Measurements from ENCODE around the gene BNIP3. TPM values are rescaled to one million over a fixed set of nuclear protein-coding genes. Genes with fewer than 3 reads are reported as not detected.
A peak's percentile ranks its signal among the peaks of the same experiment; 100 is the strongest.

BNIP3 gene
- total RNA-seq, 1 experiment from 2014 or later = 113 TPM

GRCh38 chr10:131998050-131998844 is 16.5 kb upstream of the BNIP3 start (continued):
- TF ChIP-seq FOXP4 (CRISPR knock-in tag; IDR thresholded peaks at IDR 0.05) (no peak), OVOL2 (CRISPR knock-in tag; IDR thresholded peaks at IDR 0.05; ENCODE audit: borderline replicate concordance) (no peak), ZNF512 (CRISPR knock-in tag; IDR thresholded peaks at IDR 0.05; ENCODE audit: borderline replicate concordance) (no peak), IRF2 (CRISPR knock-in tag; IDR thresholded peaks at IDR 0.05; ENCODE audit: borderline replicate concordance, low read depth) (no peak), GRHL2 (CRISPR knock-in tag; IDR thresholded peaks at IDR 0.05; ENCODE audit: insufficient replicate concordance, severe bottlenecking) (no peak), FOXP1 (CRISPR knock-in tag; IDR thresholded peaks at IDR 0.05; ENCODE audit: borderline replicate concordance) (no peak)

GRCh38 chr10:131997366-131998049 is 15.8 kb upstream of the BNIP3 start:
- ATAC-seq (peak; percentile 46), DNase-seq (ENCODE audit: low spot score) (peak; percentile 57)
- ChIA-PET POLR2A (interaction anchor here (1.4 kb wide), 1 partner anchor 9 kb away, joined by 3 read pairs; no protein-coding TSS in a partner anchor), CTCF (interaction anchor here (0.7 to 6.7 kb wide), 7 partner anchors 8 to 144 kb away, joined by 3 to 112 read pairs (median 3); no protein-coding TSS in a partner anchor)
- Mint-ChIP-seq H3K4me1 (peaks cover 60% of the 10 kb centered on the region), H3K9me3 (no peaks in the 10 kb centered on the region), H3K4me3 (no peak overlapping the region), H3K27ac (peak overlapping the region; percentile 95), H3K27me3 (ENCODE audit: low read depth) (no peaks in the 10 kb centered on the region), H3K36me3 (no peaks in the 10 kb centered on the region)
- TF ChIP-seq RORB (CRISPR knock-in tag; IDR thresholded peaks at IDR 0.05) (no peak), GABPB1 (CRISPR knock-in tag; IDR thresholded peaks at IDR 0.05) (peak; percentile 88)

GRCh38 chr10:131996466-131997365 is 15.0 kb upstream of the BNIP3 start:
- peak overlapping the region; percentile 43 for H3K27ac Mint-ChIP-seq
- CTCF ChIA-PET = interaction anchor here (0.7 to 1.6 kb wide), 5 partner anchors 16 to 543 kb away, joined by 3 to 9 read pairs (median 3); no protein-coding TSS in a partner anchor
- POLR2A ChIA-PET = interaction anchor here (1.4 kb wide), 1 partner anchor 10 kb away, joined by 3 read pairs; no protein-coding TSS in a partner anchor

More at GRCh38 chr10:131996466-131997365, 15.0 kb upstream of the BNIP3 start:
- H3K27me3 Mint-ChIP-seq (ENCODE audit: low read depth) = no peaks in the 10 kb centered on the region
- peaks cover 55% of the 10 kb centered on the region for H3K4me1 Mint-ChIP-seq
- TF ChIP-seq ZNF317 (CRISPR knock-in tag; IDR thresholded peaks at IDR 0.05; ENCODE audit: borderline replicate concordance, low read depth) (no peak), FOXP1 (CRISPR knock-in tag; IDR thresholded peaks at IDR 0.05; ENCODE audit: borderline replicate concordance) (no peak), SMAD4 (CRISPR knock-in tag; IDR thresholded peaks at IDR 0.05) (no peak), CREM (CRISPR knock-in tag; IDR thresholded peaks at IDR 0.05) (no peak), HMGA2 (CRISPR knock-in tag; IDR thresholded peaks at IDR 0.05) (no peak), ZMAT4 (CRISPR knock-in tag; IDR thresholded peaks at IDR 0.05) (no peak), E2F4 (CRISPR knock-in tag; IDR thresholded peaks at IDR 0.05; ENCODE audit: borderline replicate concordance, low read depth) (no peak)
- TF ChIP-seq, protein P1, sequence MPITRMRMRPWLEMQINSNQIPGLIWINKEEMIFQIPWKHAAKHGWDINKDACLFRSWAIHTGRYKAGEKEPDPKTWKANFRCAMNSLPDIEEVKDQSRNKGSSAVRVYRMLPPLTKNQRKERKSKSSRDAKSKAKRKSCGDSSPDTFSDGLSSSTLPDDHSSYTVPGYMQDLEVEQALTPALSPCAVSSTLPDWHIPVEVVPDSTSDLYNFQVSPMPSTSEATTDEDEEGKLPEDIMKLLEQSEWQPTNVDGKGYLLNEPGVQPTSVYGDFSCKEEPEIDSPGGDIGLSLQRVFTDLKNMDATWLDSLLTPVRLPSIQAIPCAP (CRISPR knock-in tag; IDR thresholded peaks at IDR 0.05) = 0 out of 2 replicates have a peak, but pooled peaks have one; percentile 22
- no peak for ATAC-seq
- no peaks in the 10 kb centered on the region for H3K36me3 Mint-ChIP-seq
- DNase-seq (ENCODE audit: low spot score) = no peak
- no peak overlapping the region for H3K4me3 Mint-ChIP-seq
- no peaks in the 10 kb centered on the region for H3K9me3 Mint-ChIP-seq

All from WTC11 (cell line).